Adrenal gland (tissue), 5 donors: ENCODE data around the gene ARHGAP6.

Experiments used
- POLR2A ChIP-seq, 2 donors: fragments of 450-650 bp; IDR thresholded peaks; one replicate each; pipeline ENCODE4 v1.6.1; 2017; ENCODE audit warnings: antibody characterized with exemption in 2 of 2, mild to moderate bottlenecking in 2 of 2, moderate library complexity in 1 of 2
- TF ChIP-seq, protein P1 (sequence below), 6 experiments: fragments of 450-650 bp in 4 of 6; fragments of 200-600 bp in 2 of 6; sonication (generic) in 1 of 6; IDR thresholded peaks; 1 replicate in 5 of 6; 2 replicates in 1 of 6; pipeline versions ENCODE4 v1.5.1 to v1.8.0; 2016 to 2021; ENCODE audit warnings: antibody characterized with exemption in 6 of 6, mild to moderate bottlenecking in 2 of 6, moderate library complexity in 1 of 6
- donor health status: DM: no; HTN: no; CAD: no.

DNA sequence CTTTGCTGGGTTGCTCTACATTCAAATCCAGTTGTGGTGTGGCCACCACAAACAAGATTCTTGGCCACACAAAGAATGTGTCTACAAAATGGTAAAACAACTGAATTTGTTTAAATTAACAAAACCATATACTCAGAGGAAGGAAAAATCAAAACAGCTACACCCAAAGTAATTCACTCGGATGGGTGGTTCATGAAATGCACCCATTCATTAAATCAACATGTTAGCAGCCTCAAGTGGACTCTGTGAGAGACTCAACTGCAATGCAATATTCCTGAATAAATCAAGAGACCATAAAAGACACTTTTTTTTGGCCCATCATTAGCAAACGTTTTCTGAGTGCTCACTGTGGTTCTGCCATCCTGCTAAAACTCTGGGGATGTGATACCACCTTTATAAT lies 383.7 kb downstream of the ARHGAP6 start:
- TF ChIP-seq, protein P1, sequence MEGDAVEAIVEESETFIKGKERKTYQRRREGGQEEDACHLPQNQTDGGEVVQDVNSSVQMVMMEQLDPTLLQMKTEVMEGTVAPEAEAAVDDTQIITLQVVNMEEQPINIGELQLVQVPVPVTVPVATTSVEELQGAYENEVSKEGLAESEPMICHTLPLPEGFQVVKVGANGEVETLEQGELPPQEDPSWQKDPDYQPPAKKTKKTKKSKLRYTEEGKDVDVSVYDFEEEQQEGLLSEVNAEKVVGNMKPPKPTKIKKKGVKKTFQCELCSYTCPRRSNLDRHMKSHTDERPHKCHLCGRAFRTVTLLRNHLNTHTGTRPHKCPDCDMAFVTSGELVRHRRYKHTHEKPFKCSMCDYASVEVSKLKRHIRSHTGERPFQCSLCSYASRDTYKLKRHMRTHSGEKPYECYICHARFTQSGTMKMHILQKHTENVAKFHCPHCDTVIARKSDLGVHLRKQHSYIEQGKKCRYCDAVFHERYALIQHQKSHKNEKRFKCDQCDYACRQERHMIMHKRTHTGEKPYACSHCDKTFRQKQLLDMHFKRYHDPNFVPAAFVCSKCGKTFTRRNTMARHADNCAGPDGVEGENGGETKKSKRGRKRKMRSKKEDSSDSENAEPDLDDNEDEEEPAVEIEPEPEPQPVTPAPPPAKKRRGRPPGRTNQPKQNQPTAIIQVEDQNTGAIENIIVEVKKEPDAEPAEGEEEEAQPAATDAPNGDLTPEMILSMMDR (IDR thresholded peaks at IDR 0.05), result no peak
- TF ChIP-seq POLR2A (IDR thresholded peaks at IDR 0.05), result no peak
